Sigmoid colon (tissue), 4 donors: ENCODE data around the gene SOCS6.

ENCODE experiments used
- EP300 ChIP-seq, 4 donors: sonication (generic); formaldehyde crosslinking; IDR thresholded peaks; one replicate each; pipeline ENCODE4 v1.6.1; 2017; ENCODE audit warnings: antibody characterized with exemption in 4 of 4
- POLR2A ChIP-seq, 2 donors: fragments of 450-650 bp; IDR thresholded peaks; one replicate each; pipeline ENCODE4 v1.6.1; 2016; ENCODE audit warnings: antibody characterized with exemption in 2 of 2, mild to moderate bottlenecking in 2 of 2, moderate library complexity in 2 of 2
- POLR2AphosphoS5 ChIP-seq, 4 donors: sonication (generic); formaldehyde crosslinking; IDR thresholded peaks; one replicate each; pipeline ENCODE4 v1.6.1; 2017; ENCODE audit warnings: antibody characterized with exemption in 4 of 4
- TF ChIP-seq, protein P1 (sequence below), 4 experiments: fragments of 450-650 bp in 3 of 4; fragments of 200-600 bp in 1 of 4; IDR thresholded peaks; one replicate each; pipeline ENCODE4 v1.5.1; 2016 to 2019; ENCODE audit warnings: antibody characterized with exemption in 4 of 4, mild to moderate bottlenecking in 3 of 4, moderate library complexity in 2 of 4

DNA sequence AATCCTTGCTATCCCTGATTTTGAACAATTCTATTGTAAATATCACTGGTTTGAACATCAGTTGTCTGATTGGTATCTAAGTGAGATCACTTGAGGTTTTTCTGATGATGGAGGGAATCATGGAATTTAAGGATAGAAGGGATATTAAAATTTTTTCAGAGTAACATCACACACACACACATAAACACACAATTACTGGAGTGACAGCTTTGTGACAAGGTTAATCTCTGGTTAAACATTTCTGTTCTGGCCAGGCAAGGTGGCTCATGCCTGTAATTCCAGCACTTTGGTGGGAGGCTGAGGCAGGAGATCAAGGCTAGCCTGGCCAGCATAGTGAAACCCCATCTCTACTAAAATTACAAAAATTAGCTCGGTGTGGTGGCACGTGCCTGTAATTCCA is 85.3 kb downstream of the SOCS6 start:
- TF ChIP-seq, protein P1, sequence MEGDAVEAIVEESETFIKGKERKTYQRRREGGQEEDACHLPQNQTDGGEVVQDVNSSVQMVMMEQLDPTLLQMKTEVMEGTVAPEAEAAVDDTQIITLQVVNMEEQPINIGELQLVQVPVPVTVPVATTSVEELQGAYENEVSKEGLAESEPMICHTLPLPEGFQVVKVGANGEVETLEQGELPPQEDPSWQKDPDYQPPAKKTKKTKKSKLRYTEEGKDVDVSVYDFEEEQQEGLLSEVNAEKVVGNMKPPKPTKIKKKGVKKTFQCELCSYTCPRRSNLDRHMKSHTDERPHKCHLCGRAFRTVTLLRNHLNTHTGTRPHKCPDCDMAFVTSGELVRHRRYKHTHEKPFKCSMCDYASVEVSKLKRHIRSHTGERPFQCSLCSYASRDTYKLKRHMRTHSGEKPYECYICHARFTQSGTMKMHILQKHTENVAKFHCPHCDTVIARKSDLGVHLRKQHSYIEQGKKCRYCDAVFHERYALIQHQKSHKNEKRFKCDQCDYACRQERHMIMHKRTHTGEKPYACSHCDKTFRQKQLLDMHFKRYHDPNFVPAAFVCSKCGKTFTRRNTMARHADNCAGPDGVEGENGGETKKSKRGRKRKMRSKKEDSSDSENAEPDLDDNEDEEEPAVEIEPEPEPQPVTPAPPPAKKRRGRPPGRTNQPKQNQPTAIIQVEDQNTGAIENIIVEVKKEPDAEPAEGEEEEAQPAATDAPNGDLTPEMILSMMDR (IDR thresholded peaks at IDR 0.05): no peak
- TF ChIP-seq POLR2AphosphoS5 (IDR thresholded peaks at IDR 0.05) (no peak), EP300 (IDR thresholded peaks at IDR 0.05) (no peak), POLR2A (IDR thresholded peaks at IDR 0.05) (no peak)
